Panc1 (cell line): ENCODE data around the gene LAMB1. TPM values are rescaled to one million over a fixed set of nuclear protein-coding genes. Genes with fewer than 3 reads are reported as not detected.
A peak's percentile ranks its signal among the peaks of the same experiment; 100 is the strongest.
"Not testable (repeated sequence)": the region's sequence is repeated elsewhere in the genome, so short reads cannot be mapped to it uniquely, and the experiment has no call there.

ENCODE experiments used
- ATAC-seq: fragments of 200-7000 bp; cut with Tn5 transposase; 2 replicates; pipeline ENCODE4 v1.9.1; 2020; ENCODE audit warnings: mild to moderate bottlenecking, moderate library complexity
- BruUV-seq: library from RNA; stranded (reverse); fragments of 400-500 nt; replicated peaks from 2 replicates; lab custom pipeline; 2021; lab: Mats Ljungman, UMichigan
- CTCF ChIA-PET: fragments of 300-600 bp; sonication (Branson Sonifier 250); formaldehyde crosslinking; loops from one replicate; lab custom pipeline; 2022; ENCODE audit warnings: antibody characterized with exemption; lab: Charles Lee
- POLR2A ChIA-PET: fragments of 300-600 bp; sonication (Branson Sonifier 250); formaldehyde crosslinking; loops from one replicate; lab custom pipeline; 2022; ENCODE audit warnings: antibody characterized with exemption; lab: Charles Lee
- DNase-seq: peaks from one replicate; pipeline ENCODE4 v3.0.0-alpha.2; 2010; ENCODE audit warnings: low read depth, low spot score
- H3K27ac ChIP-seq: 2 replicates; pipeline ENCODE4 v1.5.1; 2011; ENCODE audit warnings: mild to moderate bottlenecking, low read length, inconsistent platforms
- H3K27me3 ChIP-seq: fragments of 200-500 bp; sonication (Bioruptor generic); 2 replicates; pipeline ENCODE4 v1.6.0; 2014; ENCODE audit warnings: low read length, inconsistent platforms; ENCODE audit not compliant: control insufficient read depth, insufficient read depth
- H3K36me3 ChIP-seq: fragments of 200-500 bp; sonication (Bioruptor generic); 2 replicates; pipeline ENCODE4 v1.5.1; 2014; ENCODE audit warnings: inconsistent platforms, mild to moderate bottlenecking, low read length, moderate library complexity; ENCODE audit not compliant: control insufficient read depth, insufficient read depth
- H3K4me1 ChIP-seq: 2 replicates; pipeline ENCODE4 v1.5.1; 2011; ENCODE audit warnings: inconsistent platforms, mild to moderate bottlenecking, low read length, moderate library complexity; ENCODE audit not compliant: control insufficient read depth, insufficient read depth
- H3K4me3 ChIP-seq, 2 experiments: 2 replicates each; pipeline ENCODE4 v1.5.1; 2011 to 2012; ENCODE audit warnings: low read depth in 2 of 2, low read length in 2 of 2, mild to moderate bottlenecking in 2 of 2, inconsistent platforms in 1 of 2, moderate library complexity in 1 of 2
- H3K9me3 ChIP-seq: fragments of 200-500 bp; sonication (Bioruptor generic); 2 replicates; pipeline ENCODE4 v1.5.1; 2014; ENCODE audit warnings: low read depth, mild to moderate bottlenecking, inconsistent platforms, low read length, moderate library complexity; ENCODE audit not compliant: control insufficient read depth, insufficient read depth
- CTCF ChIP-seq: fragments of 450-650 bp; IDR thresholded peaks from 2 replicates; pipeline ENCODE4 v1.5.1; 2017; ENCODE audit warnings: mild to moderate bottlenecking
- POLR2AphosphoS5 ChIP-seq: IDR thresholded peaks from 2 replicates; pipeline ENCODE4 v1.6.1; 2012; ENCODE audit warnings: mild to moderate bottlenecking, low read depth, low read length, moderate library complexity
- REST ChIP-seq, 2 experiments: IDR thresholded peaks; 2 replicates each; pipeline ENCODE4 v1.6.1; 2011 to 2012; ENCODE audit warnings: low read depth in 2 of 2, control low read depth in 1 of 2, low read length in 1 of 2, mild to moderate bottlenecking in 1 of 2, moderate library complexity in 1 of 2; ENCODE audit not compliant: insufficient read depth in 1 of 2
- SIN3A ChIP-seq: IDR thresholded peaks from 2 replicates; pipeline ENCODE4 v1.6.1; 2012; ENCODE audit warnings: low read depth, mild to moderate bottlenecking, low read length, moderate library complexity, borderline replicate concordance; ENCODE audit not compliant: insufficient read depth
- TCF7L2 ChIP-seq: IDR thresholded peaks from 2 replicates; pipeline ENCODE4 v1.6.1; 2011; ENCODE audit warnings: mild to moderate bottlenecking, low read depth, low read length, inconsistent platforms
- in situ Hi-C: cut with HindIII; loops from 2 replicates; pipeline ENCODE4 v1.10.0; 2016; ENCODE audit warnings: low sequenced_read_pairs, low pct_unique_long_range_greater_than_20kb
- intact Hi-C: fragments of 100-400 bp; cut with micrococcal nuclease; formaldehyde crosslinking; loops from one replicate; pipeline ENCODE4 v1.10.0; 2022; ENCODE audit not compliant: unreplicated experiment
- total RNA-seq: library from RNA; stranded (reverse); gene quantifications from one replicate; pipeline ENCODE4 v1.2.1, GENCODE V29; 2021; ENCODE audit not compliant: unreplicated experiment

The LAMB1 gene
- total RNA-seq, 1 experiment from 2014 or later, result 204 TPM

- CTCF ChIA-PET, result no interaction called here
- no peak overlapping the region for H3K4me3 ChIP-seq
- intact Hi-C loops, result no loop called here
- POLR2A ChIA-PET, result no interaction called here
- DNase-seq (no peak), ATAC-seq (no peak)
- H3K9me3 ChIP-seq, result no peaks in the 10 kb centered on the region
- TF ChIP-seq TCF7L2, result no peak
- in situ Hi-C loops, result no loop called here
- no peaks in the 10 kb centered on the region for H3K27me3 ChIP-seq
- no TSS peak for BruUV-seq
- no peaks in the 10 kb centered on the region for H3K4me1 ChIP-seq
- H3K36me3 ChIP-seq, result no peaks in the 10 kb centered on the region
- no peak overlapping the region for H3K27ac ChIP-seq
Observed at GRCh38 chr7:108034586-108034985, 31.6 kb upstream of the LAMB1 start.

DNA sequence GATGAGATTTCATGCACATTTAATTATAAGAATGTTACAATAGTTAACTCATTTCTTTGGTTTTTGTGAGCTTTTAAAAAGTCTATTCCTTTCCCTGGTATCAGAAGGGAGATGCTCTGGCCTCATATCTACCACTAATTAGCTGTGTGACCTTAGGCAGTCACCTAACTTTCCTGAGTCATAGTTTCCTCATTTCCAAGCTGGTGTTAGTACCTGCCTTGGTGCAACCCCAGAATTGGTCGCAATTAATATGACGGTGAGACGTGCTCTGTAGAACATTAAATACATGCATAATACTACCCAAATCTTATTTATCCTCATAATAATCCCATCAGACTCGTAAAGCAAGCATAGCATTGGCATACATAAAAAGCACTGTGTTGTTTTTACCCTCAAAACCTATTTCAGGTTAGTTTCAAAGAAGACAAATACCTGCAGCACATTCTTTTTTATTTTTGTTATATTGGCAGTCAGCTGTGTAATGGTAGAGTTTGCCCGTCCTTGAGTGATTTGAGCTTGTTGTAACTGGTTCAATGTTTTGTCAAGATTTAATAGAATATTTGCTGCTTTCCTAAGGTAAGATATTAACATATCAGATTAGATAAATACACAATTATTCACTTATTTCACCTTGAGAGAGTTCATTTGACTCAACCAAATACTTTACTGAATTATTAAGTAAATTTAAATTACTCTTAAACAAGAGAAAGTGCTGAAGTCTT lies 31.0 kb upstream of the LAMB1 start:
- Histone ChIP-seq H3K4me1 (no peaks in the 10 kb centered on the region), H3K27me3 (no peaks in the 10 kb centered on the region), H3K9me3 (no peaks in the 10 kb centered on the region), H3K4me3 (no peak overlapping the region), H3K36me3 (no peaks in the 10 kb centered on the region), H3K27ac (no peak overlapping the region)
- ChIA-PET CTCF (no interaction called here), POLR2A (interaction anchor here (0.6 kb wide), 1 partner anchor 53 kb away, joined by 3 read pairs; no protein-coding TSS in a partner anchor)
- no peak for DNase-seq
- intact Hi-C loops (no loop called here), in situ Hi-C loops (no loop called here)
- BruUV-seq, result no TSS peak
- TF ChIP-seq CTCF (no peak), SIN3A (no peak), POLR2AphosphoS5 (no peak), TCF7L2 (no peak), REST (IDR thresholded peaks at IDR 0.05; ENCODE audit: insufficient read depth in 1 of 2, low read depth in 2 of 2, low read length in 1 of 2) (no peak)
- ATAC-seq, result no peak

- BruUV-seq, H3K4me3 ChIP-seq, H3K27me3 ChIP-seq, H3K4me1 ChIP-seq, intact Hi-C loops, in situ Hi-C loops, POLR2A ChIA-PET, CTCF ChIA-PET, H3K9me3 ChIP-seq, H3K36me3 ChIP-seq, H3K27ac ChIP-seq, DNase-seq: not testable (repeated sequence)
- peak; percentile 65; the same call in 1 of the 2 replicates for ATAC-seq
Observed at GRCh38 chr7:108033309-108033708, 30.3 kb upstream of the LAMB1 start.
